NOMO-1 (cell line): ENCODE measurements around the gene HOOK1.
A peak's percentile ranks its signal among the peaks of the same experiment; 100 is the strongest.
"Not testable (repeated sequence)": the region's sequence is repeated elsewhere in the genome, so short reads cannot be mapped to it uniquely, and the experiment has no call there.

Source experiments
- DNase-seq, 2 experiments: peaks; one replicate each; lab custom pipeline; 2025; ENCODE audit not compliant: unreplicated experiment in 2 of 2; lab: John Stamatoyannopoulos, UW

The HOOK1 gene

DNA sequence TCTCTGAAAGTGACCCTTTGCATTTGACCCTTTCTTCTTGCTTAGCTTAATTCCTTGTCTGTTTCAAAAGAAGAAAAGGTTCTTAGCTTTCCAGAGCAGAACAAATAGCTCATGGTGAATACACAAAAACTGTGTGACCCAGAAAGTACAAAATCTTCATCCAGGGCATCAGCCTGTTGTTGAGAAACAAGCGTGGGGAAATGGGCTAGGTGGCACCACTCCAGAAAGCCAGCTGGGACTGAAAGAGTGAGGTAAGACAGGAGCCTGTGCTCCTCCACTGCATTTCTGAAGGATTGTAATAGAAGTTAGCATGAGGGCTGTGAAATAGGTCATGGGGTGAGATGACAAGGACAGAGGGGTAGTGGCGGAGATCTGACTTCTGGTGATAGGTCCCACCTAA, 66.0 kb downstream of the HOOK1 start:
- no peak for DNase-seq

DNA sequence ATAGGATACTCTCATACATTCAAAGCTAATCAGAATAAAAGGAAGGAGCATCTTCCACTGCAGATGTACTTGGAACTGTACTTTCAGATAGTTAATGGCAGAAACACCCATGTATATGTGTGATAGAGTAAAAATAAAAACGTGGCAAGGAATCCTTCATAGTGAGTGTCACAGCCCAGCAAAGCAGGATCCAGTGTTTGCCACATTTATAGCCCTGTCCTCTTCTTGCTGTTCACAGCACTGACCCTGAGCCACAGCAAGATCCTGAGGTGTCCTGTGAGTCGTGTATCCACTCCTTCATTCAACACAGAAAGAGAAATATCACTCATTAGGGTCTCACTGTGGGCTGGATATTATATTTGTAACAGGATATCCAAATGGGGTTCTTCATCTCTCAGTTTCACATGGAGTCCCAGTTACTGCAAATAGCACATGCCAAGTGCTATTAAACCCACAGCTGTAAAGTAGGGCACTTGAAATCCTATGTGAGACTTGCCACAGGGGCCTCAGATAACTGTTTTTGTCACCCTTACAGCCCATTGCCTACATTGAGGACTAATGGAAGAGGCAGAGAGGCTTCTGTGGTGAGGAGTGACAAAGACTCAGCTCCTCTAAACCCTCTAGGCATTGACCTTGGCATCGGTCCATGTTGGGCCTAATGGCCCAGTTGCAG, 70.5 kb downstream of the HOOK1 start:
- no peak for DNase-seq

DNA sequence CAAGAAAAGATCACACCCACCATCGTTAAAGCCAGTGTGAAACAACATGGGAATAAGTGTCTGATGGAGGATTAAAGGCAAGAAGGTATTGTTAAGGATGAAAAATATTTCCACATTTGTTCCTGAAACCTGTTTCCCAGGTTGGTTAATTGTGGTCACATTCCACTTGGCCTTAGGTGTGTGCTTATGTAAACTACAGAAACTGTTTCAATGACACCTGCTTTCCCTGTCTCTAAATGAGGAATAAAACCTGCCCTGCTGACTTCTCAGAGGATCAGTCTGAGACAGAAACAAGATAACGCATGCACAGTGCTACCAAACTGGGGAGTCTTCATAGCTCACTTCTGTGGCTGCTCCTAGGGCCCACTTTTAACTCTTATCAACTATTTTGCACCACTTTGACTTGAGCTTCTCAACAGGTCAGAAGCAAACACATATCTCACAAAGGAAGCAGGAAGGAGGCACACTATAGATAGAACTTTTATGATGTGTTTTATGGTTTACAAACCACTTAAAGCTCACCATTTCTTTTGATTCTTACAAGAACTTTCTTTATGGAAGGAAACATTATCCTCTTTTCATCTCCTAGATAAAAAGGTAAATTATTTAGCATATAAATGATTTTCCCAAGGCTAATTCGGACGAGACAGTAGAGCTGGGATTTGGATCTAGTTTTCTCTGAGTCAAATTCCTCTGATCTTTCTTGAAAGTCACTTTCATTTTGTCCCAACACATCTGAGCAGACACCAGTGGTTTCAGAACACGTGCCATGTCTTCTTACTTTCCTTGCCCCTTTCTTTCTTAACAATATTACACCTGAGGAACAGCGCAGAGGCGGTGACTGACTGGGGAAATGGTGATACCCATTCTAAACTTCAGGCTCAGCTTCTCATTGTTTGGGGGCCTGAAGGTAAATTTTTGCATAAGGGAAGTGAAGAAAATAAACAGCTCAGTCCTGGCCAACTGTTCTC, 78.4 kb downstream of the HOOK1 start:
- no peak for DNase-seq

DNA sequence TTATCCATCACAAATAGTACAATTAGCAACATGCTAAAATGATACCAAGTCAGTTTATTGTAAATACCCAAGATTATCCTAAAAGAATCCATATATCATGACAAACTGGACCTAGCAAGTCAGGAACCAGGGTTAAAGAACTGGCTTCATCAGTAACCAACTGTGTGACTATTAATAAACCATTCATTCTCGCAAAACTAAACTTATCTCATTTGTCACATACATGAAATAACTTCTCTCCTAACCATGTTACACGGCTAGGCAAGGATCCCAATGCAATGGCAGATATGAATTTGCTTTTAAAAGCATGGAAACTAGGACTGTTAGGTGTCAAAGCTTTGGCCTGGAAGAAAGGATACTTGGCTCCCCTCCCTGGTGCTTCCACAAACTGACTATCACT, 82.4 kb downstream of the HOOK1 start:
- no peak for DNase-seq

DNA sequence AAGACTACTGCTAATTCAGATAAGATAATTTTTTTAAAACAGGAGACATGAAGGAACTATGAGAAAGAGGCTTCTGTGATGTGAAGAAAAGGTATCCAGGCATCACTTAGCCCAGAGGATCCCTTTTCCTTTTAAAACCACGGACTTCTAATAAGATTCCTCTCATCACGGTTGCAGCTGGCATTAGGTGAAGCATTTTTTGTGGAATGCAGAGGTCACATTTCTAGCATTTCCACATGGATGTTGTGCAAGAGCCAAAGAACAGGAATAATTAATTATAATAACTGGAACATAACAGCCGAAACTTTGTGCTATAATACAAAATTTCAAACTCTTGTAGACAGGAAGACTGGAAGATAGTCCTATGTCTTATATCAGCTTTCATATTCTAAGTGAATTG, 84.2 kb downstream of the HOOK1 start:
- no peak for DNase-seq

DNA sequence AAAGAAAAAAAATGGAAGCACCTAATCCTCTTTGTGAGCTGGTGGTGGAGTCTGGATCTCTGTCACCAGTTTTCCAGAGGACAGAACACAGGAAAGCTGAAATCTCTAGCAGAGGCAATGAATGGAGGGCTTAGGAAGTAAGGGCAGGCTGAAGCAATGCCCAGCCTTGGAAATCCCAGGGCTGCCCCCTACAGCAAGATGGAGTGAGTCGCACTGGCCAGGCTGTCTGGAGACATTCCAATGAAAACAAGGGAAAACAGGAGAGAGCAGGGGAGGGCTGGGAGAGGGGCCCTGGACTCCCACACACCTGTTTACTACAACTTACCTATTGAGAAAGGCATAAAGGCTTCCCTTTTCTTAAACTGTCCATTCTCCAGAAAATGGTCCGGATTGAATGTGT, 85.9 kb downstream of the HOOK1 start:
- no peak for DNase-seq

DNA sequence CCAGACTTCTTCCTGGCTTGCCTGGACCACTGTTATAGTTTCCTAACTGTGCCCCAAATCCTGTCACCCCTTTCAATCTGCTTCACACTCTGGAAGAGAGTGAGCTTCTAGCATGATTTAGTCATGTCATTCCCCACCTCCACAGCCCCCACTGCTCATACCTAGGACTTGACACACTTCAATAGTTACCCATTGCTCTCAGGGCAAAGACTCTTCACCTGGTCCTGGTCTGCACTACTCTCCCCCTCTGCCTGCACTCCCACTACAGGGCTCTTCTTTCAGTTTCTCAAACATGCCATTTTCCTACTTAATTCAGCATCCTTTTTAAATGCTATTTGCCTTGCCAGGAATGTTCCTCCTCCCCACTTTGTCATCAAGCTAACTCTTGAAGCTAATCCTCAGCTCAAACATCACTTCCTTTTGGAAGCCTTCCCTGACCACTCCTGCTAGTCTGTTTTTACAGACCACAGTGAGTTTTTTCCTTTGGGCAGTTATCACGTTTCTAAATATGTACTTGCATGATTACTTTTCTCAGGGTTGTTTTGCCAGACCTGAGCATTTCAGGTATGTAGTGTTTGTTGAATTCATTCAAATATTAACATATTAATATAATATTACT, 87.1 kb downstream of the HOOK1 start:
- DNase-seq: no peak

DNA sequence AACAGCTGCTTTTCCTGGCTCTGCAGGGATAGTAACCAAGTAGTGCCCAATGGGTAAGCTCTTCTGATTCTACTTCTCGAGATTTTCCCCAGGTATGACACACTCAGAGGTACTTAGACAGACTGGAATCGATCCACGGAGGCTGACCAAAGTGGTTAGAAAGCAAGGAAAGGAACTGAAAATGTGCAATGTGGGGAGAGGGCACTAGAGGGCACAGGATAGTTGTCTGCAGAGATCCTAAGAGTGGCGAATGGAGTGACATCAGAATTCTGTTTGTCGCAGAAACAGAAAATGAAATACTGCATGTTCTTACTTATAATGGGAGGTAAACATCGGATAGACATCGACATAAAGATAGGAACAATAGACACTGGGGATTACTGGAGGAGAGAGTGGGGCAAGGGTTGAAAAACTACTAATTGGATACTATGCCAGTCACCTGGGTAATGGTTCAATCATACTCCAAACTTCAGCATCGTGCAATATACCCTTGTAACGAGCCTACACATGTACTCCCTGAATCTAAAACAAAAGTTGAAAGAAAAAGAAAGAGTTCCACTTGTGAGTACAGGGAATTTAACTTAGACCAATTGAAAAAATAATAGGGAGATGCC, 88.5 kb downstream of the HOOK1 start:
- DNase-seq: peak; percentile 17 to 49

DNA sequence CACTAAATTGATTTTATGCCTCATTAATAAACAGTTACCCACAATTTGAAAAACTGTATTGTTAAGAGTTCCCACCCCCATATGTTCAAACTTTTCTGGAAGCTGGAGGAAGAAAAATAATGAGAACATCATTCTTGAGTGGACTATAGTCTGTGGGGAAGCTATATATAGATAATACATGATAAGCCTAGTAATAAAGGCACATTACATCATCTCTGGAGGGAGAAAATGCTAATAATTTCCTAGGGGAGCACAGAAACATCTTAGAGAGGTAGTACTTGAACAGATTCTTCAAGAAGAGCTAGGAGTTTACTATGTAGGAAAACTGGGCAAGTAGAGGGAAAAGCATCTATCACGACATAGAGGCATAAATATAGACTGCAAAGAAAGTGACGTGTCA, 92.2 kb downstream of the HOOK1 start:
- no peak for DNase-seq

DNA sequence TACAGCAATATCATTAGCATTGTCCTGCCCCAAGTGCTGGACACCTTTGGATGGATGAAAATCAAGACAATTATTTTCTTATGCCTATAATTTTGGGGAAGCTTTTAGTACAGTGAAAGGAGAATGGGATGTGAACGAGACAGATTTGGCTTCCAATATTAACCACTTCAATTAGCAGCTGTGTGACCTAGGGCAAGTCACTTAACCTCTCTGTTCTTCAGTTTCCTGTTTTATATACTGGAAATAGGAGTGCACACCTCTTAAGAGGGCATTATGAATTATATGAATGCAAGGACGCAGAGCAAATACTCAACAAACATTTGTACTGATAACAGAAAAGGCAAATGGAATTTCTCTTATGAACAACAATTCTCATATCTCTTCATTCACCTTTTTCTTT, 93.3 kb downstream of the HOOK1 start:
- no peak for DNase-seq

DNA sequence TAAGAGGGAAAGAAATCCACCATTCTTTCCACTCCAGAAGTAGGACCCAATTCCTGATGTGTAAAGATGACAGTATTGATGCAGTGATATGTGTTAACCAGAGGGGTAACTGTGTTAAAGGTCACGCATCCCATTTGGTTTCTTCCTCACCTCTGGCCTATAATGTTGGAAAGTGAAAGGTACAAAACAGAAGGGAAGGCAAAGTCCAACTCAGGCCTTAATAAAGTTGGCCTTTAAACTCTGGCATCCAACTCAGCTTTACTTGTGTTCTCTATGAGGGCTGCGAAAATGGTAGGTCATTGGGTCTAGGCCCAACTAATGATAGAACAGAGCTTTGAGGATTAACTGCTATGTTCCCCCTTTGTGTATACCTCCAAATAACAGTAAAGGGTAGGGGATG, 93.9 kb downstream of the HOOK1 start:
- DNase-seq: no peak

DNA sequence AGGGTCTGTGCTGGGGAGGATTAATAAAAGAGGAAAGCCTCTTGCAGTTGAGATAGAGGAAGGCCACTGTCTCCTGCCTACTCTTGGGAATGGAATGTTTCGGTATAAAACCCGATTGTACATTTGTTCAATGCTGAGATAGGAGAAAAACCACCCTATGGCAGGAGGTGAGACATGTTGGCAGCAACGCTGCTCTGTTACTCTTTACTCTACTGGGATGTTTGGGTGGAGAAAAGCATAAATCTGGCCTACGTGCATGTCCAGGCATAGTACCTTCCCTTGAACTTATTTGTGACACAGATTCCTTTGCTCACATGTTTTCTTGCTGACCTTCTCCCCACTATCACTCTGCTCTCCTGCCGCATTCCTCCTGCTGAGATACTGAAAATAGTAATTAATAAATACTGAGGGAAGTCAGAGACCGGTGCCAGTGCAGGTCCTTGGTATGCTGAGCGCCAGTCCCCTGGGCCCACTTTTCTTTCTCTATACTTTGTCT, 100.1 kb downstream of the HOOK1 start:
- DNase-seq: not testable (repeated sequence)

DNA sequence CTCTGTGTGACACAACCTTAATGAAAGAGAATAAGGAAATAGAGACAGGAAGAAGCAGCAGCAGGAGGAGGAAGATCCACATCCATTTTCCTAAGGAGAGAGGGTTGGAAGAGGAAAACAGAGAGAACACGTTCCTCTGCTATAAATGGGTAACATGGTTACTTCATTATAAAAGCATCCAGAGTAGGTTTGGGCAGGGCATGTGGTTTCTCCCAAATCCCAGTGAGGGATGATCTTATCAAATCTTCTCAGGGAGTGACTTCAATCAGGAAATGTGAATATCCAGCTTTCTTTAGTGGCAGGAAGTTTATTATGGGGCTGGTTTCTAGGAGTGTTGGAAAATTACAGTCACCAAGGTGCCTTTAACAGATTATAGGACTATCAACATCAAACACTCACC, 100.8 kb downstream of the HOOK1 start:
- DNase-seq: no peak

DNA sequence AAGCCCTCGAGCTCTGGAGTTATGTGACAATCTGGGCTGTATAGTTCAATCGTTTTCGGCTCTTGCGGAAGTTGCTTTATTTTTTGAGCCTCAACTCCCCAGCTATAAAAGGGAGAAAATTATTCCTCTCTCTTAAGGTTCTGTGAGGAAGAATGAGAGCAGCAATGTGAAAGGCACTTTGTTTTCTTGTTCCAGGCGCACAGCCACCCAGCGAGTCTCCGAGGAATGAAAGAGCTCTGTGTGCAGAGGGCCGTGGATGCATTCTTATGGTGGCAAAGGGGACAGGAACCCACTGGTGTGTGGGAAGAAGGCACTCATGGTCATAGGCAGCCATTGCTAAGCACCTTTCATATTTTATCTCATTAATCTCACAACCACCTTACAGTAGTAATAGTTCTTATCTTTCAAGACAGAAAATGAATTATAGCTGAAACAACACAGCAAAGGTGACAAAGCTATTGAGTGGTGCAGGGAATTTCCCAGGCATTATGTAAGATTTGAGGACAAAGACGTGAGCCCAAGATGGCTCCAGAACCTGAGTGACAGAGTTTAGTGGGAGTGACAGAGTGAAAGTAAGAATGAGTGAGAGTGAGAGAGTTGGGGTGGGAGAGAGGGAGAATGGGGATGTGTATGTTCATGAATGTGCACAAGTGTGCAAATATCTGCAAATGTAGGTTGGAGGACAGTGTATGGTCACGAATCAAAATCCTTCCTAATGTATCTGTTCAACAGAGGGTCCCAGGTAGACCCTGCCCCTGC, 102.5 kb downstream of the HOOK1 start:
- DNase-seq: no peak

DNA sequence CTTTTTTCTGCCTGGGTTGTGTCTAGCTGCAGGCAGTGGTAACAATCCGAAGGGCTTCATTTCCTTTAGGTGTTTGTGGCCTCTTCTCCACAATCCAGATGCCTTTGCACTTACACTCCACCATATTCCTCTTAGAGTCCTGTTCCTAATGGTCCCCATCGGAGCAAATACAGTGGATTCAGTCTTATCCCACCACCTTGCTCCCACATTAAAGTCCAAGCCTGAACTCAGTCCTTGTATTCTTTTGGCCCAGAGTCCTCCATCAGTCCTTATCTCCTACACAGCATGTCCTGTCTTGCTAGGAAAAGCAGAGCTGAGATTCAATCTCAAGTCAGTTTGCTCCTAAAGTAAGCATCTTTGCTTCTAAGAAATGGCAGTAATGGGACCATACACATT, 103.0 kb downstream of the HOOK1 start:
- no peak for DNase-seq

DNA sequence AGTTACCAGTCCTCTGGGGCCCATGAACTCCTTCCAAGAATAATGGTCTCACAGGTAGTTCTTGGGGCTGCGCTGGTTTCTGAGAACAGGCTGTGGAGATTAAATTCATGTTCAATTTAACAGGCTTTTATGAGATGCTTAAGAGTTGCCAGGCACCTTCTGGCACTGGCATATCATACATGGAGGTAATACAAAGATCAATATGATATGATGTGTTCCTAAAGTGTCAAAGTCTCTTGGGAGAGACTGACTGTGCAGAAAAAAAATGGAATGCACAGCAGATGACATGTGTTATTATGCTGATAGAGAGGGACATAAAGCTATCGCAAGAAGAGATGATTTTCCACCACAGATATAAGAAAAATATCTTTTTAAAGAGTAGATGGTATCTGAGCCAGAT, 105.0 kb downstream of the HOOK1 start:
- DNase-seq: no peak

DNA sequence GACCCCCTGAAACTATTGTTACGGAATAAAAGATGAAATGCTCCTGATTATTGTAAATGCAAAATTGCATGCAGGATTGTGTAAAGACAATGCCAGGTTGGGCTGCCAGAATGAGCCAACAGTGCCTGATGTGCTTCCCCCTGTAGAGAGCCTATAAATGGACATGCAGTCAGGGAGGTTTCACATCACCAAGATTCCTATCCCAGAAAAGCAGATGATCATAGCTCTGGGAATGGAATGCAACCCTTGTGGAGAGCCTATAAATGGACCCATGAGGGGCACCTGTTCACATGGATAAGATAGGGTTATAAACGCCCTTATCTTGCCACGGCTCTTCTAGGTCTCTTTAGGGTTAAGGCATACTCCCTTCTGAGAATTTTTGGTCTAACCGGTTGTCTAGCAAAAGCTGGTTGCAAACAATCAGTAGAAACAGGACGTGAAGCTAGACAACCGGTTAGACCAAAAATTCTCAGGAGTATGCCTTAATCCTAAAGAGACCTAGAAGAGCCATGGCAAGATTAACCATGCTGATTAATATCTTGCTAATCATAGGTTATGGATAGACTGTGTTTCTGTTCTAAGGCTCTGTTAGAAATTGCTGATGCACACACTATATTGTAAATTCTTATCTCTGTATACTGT, 106.6 kb downstream of the HOOK1 start:
- DNase-seq: not testable (repeated sequence)

DNA sequence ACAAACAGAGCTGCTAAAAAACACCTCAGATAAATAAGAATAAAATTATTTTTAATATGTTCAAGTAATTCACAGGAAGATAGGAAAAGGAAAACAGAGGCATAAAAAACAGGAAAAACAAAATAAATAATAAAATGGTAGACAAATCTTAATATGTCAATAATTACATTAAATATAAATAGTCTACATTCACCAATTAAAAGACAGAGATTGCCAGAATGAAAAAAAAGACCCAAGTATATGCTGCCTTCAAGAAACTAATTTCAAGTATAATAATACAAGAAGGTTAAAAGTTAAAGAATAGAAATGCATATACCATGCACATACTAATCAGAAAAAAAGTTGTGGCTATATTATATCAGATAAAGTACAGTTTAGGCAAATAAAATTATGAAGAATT, 109.9 kb downstream of the HOOK1 start:
- no peak for DNase-seq
